ENCODE data around the gene KIAA1217. TPM values are rescaled to one million over a fixed set of nuclear protein-coding genes. Genes with fewer than 3 reads are reported as not detected.

KIAA1217 gene
- total RNA-seq, 1 experiment from 2014 or later = 171 TPM

DNA sequence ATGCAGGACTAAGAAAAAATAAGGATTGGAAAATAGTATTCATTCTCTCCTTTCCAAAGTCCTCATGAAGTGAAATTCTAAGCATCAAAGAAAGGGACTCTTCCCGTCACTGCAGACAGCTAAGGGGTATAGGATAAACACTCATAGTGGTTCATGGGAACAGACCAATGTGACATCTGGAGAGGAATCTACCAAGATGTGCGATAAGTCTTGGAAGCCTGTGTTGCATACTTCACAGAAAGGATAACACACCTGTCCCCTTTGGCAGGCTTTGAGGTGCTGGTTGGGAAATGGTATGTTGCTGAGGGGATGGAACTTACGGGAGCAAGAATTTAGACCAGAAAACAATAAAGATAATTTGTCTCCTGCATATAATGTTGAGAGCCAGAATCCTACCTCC lies 266.7 kb downstream of the KIAA1217 start:
- Histone ChIP-seq H3K36me3 (ENCODE audit: control insufficient read depth, insufficient read depth, low read length) (peaks cover 14% of the 10 kb centered on the region), H3K4me3 (ENCODE audit: low read depth, low read length) (no peak overlapping the region), H3K27me3 (replicated peaks; ENCODE audit: control insufficient read depth, insufficient read depth, low read length) (no peaks in the 10 kb centered on the region), H3K4me1 (peaks cover 4% of the 10 kb centered on the region), H3K9me3 (peaks cover 4% of the 10 kb centered on the region; the same call in 1 of the 2 replicates)
- H3K36me3 Mint-ChIP-seq (ENCODE audit: insufficient read depth, unreplicated experiment) = peaks cover 94% of the 10 kb centered on the region
- peaks cover 21% of the 10 kb centered on the region for H3K9me3 Mint-ChIP-seq (ENCODE audit: unreplicated experiment)
- no TSS peak for BruUV-seq (replicated peaks)
- no peak overlapping the region for H3K27ac Mint-ChIP-seq (ENCODE audit: unreplicated experiment)
- intact Hi-C loops (cut with micrococcal nuclease; ENCODE audit: unreplicated experiment) = no loop called here
- H3K27me3 Mint-ChIP-seq (ENCODE audit: insufficient read depth, unreplicated experiment) = no peaks in the 10 kb centered on the region
- no peak for DNase-seq
- TF ChIP-seq, protein P1, sequence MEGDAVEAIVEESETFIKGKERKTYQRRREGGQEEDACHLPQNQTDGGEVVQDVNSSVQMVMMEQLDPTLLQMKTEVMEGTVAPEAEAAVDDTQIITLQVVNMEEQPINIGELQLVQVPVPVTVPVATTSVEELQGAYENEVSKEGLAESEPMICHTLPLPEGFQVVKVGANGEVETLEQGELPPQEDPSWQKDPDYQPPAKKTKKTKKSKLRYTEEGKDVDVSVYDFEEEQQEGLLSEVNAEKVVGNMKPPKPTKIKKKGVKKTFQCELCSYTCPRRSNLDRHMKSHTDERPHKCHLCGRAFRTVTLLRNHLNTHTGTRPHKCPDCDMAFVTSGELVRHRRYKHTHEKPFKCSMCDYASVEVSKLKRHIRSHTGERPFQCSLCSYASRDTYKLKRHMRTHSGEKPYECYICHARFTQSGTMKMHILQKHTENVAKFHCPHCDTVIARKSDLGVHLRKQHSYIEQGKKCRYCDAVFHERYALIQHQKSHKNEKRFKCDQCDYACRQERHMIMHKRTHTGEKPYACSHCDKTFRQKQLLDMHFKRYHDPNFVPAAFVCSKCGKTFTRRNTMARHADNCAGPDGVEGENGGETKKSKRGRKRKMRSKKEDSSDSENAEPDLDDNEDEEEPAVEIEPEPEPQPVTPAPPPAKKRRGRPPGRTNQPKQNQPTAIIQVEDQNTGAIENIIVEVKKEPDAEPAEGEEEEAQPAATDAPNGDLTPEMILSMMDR (IDR thresholded peaks at IDR 0.05; ENCODE audit: insufficient read depth in 1 of 2, low read depth in 1 of 2, low read length in 1 of 2, severe bottlenecking in 1 of 2, unreplicated experiment in 1 of 2) = no peak
- ChIA-PET POLR2A (interaction anchor here (0.7 kb wide), 1 partner anchor 10 kb away, joined by 3 read pairs; no protein-coding TSS in a partner anchor), CTCF (no interaction called here)
- H3K4me3 Mint-ChIP-seq (ENCODE audit: unreplicated experiment) = no peak overlapping the region
- H3K4me1 Mint-ChIP-seq (ENCODE audit: low read depth, unreplicated experiment) = peaks cover 7% of the 10 kb centered on the region

GRCh38 chr10:24476913-24477701 lies 268.2 kb downstream of the KIAA1217 start:
- Histone ChIP-seq H3K4me3 (ENCODE audit: low read depth, low read length) (no peak overlapping the region), H3K36me3 (ENCODE audit: control insufficient read depth, insufficient read depth, low read length) (peaks cover 14% of the 10 kb centered on the region), H3K27me3 (replicated peaks; ENCODE audit: control insufficient read depth, insufficient read depth, low read length) (no peaks in the 10 kb centered on the region), H3K9me3 (peaks cover 4% of the 10 kb centered on the region; the same call in 1 of the 2 replicates), H3K4me1 (no peaks in the 10 kb centered on the region)
- TF ChIP-seq, protein P1 (IDR thresholded peaks at IDR 0.05; ENCODE audit: insufficient read depth in 1 of 2, low read depth in 1 of 2, low read length in 1 of 2, severe bottlenecking in 1 of 2, unreplicated experiment in 1 of 2) = no peak
- H3K36me3 Mint-ChIP-seq (ENCODE audit: insufficient read depth, unreplicated experiment) = peaks cover 92% of the 10 kb centered on the region
- no TSS peak for BruUV-seq (replicated peaks)
- H3K4me3 Mint-ChIP-seq (ENCODE audit: unreplicated experiment) = no peak overlapping the region
- ChIA-PET CTCF (no interaction called here), POLR2A (no interaction called here)
- intact Hi-C loops (cut with micrococcal nuclease; ENCODE audit: unreplicated experiment) = no loop called here
- H3K27me3 Mint-ChIP-seq (ENCODE audit: insufficient read depth, unreplicated experiment) = no peaks in the 10 kb centered on the region
- H3K4me1 Mint-ChIP-seq (ENCODE audit: low read depth, unreplicated experiment) = no peaks in the 10 kb centered on the region
- no peak for DNase-seq
- peaks cover 14% of the 10 kb centered on the region for H3K9me3 Mint-ChIP-seq (ENCODE audit: unreplicated experiment)
- no peak overlapping the region for H3K27ac Mint-ChIP-seq (ENCODE audit: unreplicated experiment)

DNA sequence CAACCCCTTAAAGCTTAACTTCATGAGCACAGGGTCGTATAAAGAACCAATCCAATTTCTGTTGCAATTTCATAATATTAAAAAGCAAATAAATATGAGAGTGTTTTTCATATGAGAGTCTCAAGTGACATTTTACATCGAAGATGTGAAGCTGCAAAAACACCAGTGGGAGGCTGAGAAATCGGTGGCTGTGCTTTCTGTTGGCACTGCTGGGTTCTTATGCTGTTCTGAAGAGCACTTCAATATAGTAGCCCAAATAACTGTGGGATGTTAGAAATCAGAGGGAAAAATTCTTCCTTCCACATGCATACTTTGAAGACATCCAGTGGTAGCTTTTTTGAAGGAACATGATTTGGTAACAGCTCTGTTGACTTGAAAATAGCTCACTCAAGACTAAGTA lies 269.0 kb downstream of the KIAA1217 start:
- Histone ChIP-seq H3K36me3 (ENCODE audit: control insufficient read depth, insufficient read depth, low read length) (peaks cover 11% of the 10 kb centered on the region), H3K27me3 (replicated peaks; ENCODE audit: control insufficient read depth, insufficient read depth, low read length) (no peaks in the 10 kb centered on the region), H3K4me1 (no peaks in the 10 kb centered on the region), H3K9me3 (peaks cover 4% of the 10 kb centered on the region; the same call in 1 of the 2 replicates), H3K4me3 (ENCODE audit: low read depth, low read length) (no peak overlapping the region)
- Mint-ChIP-seq H3K36me3 (ENCODE audit: insufficient read depth, unreplicated experiment) (peaks cover 92% of the 10 kb centered on the region), H3K27me3 (ENCODE audit: insufficient read depth, unreplicated experiment) (no peaks in the 10 kb centered on the region), H3K9me3 (ENCODE audit: unreplicated experiment) (peaks cover 6% of the 10 kb centered on the region), H3K4me1 (ENCODE audit: low read depth, unreplicated experiment) (no peaks in the 10 kb centered on the region), H3K27ac (ENCODE audit: unreplicated experiment) (no peak overlapping the region), H3K4me3 (ENCODE audit: unreplicated experiment) (no peak overlapping the region)
- TF ChIP-seq, protein P1 (IDR thresholded peaks at IDR 0.05; ENCODE audit: insufficient read depth in 1 of 2, low read depth in 1 of 2, low read length in 1 of 2, severe bottlenecking in 1 of 2, unreplicated experiment in 1 of 2) = no peak
- BruUV-seq (replicated peaks) = no TSS peak
- no peak for DNase-seq
- CTCF ChIA-PET = no interaction called here
- intact Hi-C loops (cut with micrococcal nuclease; ENCODE audit: unreplicated experiment) = no loop called here
- POLR2A ChIA-PET = no interaction called here

All from Caco-2 (cell line).